AG09319 (cell line): ENCODE data around the gene SH3GL1.
A peak's percentile ranks its signal among the peaks of the same experiment; 100 is the strongest.

ENCODE experiments used
- DNase-seq: peaks from one replicate; pipeline ENCODE4 v3.0.0-alpha.2; 2010; ENCODE audit warnings: low read depth; ENCODE audit errors: extremely low read depth
- TF ChIP-seq, protein P1 (sequence below): IDR thresholded peaks from 2 replicates; pipeline ENCODE4 v1.5.1; 2011; ENCODE audit warnings: low read depth, mild to moderate bottlenecking, inconsistent platforms, low read length, moderate library complexity

SH3GL1 gene

DNA sequence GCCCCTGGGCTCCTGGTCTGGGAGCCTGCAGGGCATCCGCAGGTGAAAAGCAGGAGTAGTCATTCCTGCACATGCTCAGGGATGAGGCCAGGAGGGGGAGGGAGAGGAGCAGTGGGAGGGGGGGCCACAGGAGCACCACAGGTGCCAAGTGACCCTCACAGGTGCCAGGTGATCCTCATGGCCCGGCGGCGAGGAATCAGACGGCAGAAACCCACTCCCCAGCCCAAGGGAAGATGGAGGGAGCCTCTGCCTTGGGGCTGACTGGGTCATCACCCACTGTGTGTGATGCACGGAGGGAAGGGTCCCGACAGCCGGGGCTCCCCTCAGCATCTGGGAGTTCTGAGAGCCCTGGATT is 27.4 kb downstream of the SH3GL1 start:
- TF ChIP-seq, protein P1, sequence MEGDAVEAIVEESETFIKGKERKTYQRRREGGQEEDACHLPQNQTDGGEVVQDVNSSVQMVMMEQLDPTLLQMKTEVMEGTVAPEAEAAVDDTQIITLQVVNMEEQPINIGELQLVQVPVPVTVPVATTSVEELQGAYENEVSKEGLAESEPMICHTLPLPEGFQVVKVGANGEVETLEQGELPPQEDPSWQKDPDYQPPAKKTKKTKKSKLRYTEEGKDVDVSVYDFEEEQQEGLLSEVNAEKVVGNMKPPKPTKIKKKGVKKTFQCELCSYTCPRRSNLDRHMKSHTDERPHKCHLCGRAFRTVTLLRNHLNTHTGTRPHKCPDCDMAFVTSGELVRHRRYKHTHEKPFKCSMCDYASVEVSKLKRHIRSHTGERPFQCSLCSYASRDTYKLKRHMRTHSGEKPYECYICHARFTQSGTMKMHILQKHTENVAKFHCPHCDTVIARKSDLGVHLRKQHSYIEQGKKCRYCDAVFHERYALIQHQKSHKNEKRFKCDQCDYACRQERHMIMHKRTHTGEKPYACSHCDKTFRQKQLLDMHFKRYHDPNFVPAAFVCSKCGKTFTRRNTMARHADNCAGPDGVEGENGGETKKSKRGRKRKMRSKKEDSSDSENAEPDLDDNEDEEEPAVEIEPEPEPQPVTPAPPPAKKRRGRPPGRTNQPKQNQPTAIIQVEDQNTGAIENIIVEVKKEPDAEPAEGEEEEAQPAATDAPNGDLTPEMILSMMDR, result no peak
- no peak for DNase-seq

DNA sequence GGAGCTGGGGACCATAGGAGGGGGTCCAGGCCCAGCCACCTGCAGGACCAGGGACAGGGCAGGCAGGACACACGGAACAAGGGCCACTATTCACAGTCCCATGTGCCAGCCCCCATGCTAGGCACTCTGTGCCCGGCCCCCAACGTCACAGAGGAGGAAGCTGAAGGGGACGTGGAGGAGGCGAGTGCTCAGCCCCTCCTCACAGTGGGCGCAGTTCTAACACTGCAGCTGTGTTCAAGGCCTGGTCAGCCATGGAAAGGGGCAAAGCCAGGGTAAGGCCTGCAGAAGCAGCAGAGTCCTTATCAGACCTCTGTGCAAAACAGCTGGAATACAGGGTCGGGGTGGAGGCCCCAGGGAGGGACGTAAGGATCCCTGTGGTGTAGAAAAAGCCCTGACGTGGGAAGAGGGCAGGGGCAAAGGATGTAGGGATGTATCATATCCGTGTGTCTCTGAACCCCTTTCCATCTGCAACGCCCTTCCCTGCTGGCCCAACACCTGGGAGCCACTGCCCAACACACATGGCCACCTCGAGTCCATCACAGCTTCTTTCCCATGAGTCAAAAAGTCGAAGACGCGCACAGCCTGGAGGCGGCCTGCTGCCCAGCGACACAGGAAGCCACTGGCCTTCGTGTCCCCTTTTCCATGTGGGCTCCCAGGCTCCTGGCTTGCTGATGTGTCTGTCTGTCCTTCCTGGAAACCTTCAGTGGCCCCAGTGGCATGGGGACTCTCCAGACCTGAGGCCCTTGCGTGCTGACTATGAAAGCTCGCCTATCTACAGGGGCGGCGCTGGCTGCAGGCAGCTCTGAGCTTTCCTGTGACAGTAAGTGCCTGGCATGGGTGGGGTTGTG is 28.0 kb downstream of the SH3GL1 start:
- DNase-seq, result no peak
- TF ChIP-seq, protein P1, result no peak

DNA sequence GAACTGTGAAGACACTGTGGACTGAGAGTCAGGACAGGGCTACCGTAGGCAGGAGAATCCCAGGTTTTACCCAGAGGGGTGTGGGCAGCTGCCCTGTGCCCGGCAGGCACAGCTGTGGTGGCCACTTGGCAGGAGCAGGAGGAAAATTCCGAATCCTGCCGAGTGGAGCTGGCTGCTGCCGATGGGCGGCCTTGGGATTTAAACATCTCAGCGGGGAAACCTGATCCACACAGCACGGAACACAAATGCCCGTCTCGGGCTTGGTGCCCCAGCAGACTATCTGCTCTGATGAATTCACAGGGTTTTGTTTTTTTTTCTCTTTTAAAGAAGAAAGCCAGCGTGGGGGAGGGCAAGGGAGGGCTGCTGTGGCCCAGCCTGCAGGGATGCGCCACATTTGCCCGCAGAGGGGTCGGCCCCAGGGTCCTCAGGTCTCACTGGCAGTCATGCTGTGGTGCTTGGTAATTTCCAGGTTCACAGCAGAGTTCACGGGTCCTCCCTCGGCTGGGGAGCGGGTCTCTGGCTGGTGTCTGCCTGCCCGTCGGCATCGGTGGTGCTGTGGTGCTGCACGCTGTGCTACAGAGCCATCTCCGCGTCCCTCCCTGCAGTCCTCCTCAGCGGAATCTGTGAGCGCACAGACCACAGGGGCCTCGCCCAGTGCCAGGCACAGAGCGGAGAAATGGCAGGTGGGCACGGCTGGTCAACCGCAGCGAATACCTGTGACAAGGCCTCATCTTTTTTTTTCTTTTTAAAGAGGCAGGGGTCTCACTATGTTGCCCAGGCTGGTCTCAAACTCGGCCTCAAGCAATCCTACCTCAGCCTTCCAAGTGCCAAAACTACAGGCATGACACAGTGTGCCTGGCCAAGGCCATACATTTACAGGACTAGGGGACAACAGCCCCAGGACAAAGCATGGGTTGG is 28.8 kb downstream of the SH3GL1 start:
- TF ChIP-seq, protein P1, result no peak
- DNase-seq, result no peak

DNA sequence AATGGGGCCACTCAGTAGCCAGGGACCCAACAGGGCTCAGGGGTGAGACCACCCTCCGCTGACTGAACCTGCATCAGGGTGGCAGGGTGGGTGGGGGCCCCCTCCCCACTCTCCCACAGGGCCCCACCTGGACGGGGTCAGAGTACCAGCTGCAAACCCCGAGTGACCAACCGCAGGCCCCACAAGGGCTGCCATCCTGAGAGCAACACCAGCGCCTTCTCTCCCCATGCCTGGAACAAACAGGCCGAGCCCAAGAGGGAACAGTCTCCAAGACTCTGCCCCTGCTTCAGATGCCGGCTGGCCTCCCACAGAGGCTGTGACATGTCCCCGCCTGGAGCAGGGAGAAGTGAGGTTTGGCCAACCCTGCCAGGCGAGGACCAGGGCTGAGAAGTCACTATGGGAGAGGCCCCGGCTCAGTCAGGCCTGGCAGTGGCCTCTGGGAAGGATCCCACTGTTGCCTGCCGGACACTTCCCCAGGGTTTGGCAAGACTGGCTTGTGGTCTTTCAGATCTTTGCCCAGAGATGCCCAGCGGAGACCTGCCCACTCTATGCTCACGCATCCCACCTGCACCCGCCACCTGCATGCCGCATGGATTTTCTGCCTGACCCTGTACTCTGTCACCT is 29.8 kb downstream of the SH3GL1 start:
- TF ChIP-seq, protein P1, result no peak
- no peak for DNase-seq

DNA sequence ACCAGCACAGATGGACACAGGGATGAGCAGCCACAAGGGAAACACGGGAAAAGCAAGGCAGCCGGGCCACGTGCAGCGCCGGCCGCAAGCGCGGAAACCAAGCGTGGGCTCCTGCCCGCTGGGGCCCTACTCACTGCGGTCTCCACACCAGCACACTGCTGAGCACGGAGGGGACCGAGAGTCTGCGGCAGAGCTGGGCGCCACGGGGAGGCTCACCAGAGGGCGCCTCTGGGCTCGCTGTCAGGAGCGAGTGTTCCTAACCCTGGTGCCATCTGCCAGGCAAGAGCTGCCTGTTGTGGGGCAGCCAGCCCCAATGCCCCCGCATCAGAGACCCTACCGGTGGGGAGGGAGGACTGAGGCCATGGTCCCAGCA is 30.5 kb downstream of the SH3GL1 start:
- TF ChIP-seq, protein P1, result peak; percentile 25
- no peak for DNase-seq

DNA sequence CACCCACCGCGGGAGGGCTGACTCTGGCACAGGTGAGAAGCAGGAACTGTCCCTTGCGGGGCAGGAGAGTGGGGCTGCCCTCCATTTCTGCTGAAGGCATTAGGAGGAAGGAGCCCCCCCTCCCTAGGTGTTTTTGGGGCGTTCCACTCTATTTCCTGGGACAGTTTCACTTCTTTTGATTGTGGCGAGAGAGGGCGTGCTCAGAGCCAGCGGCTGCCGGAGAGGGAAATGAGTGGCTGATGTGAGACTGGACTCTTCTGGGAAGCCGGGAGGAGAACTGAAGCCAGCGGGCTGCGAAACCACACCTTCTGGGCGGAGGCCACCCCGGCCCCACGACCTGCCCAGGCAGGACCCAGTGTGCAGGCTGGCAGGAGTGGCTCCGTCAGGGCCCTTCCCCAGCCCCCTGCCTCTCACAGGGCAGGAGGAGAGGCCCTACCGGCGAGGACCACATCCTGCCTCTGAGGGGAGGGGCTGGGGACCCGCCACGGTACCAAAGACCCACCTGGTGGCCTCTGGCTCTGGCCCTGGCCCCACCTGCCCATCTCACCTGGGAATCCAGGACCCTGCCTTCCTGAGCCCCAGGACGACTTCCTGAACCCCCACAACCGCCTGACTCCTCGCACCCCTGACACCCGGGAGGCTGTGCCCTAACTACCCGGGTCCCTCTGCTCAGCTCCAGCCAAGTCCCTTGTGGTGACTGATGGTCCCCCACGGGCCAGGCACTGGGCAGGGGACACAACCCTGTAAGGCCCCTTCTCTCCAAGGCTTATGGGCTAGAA is 31.0 kb downstream of the SH3GL1 start:
- no peak for DNase-seq
- TF ChIP-seq, protein P1, result no peak
